Panc1 (cell line): ENCODE data around the gene CXCL11.
"Not testable (repeated sequence)": the region's sequence is repeated elsewhere in the genome, so short reads cannot be mapped to it uniquely, and the experiment has no call there.

Experiments
- POLR2AphosphoS5 ChIP-seq: IDR thresholded peaks from 2 replicates; pipeline ENCODE4 v1.6.1; 2012; ENCODE audit warnings: mild to moderate bottlenecking, low read depth, low read length, moderate library complexity
- SIN3A ChIP-seq: IDR thresholded peaks from 2 replicates; pipeline ENCODE4 v1.6.1; 2012; ENCODE audit warnings: low read depth, mild to moderate bottlenecking, low read length, moderate library complexity, borderline replicate concordance; ENCODE audit not compliant: insufficient read depth
- TF ChIP-seq, protein P1 (sequence below): fragments of 450-650 bp; IDR thresholded peaks from 2 replicates; pipeline ENCODE4 v1.5.1; 2017; ENCODE audit warnings: mild to moderate bottlenecking

DNA sequence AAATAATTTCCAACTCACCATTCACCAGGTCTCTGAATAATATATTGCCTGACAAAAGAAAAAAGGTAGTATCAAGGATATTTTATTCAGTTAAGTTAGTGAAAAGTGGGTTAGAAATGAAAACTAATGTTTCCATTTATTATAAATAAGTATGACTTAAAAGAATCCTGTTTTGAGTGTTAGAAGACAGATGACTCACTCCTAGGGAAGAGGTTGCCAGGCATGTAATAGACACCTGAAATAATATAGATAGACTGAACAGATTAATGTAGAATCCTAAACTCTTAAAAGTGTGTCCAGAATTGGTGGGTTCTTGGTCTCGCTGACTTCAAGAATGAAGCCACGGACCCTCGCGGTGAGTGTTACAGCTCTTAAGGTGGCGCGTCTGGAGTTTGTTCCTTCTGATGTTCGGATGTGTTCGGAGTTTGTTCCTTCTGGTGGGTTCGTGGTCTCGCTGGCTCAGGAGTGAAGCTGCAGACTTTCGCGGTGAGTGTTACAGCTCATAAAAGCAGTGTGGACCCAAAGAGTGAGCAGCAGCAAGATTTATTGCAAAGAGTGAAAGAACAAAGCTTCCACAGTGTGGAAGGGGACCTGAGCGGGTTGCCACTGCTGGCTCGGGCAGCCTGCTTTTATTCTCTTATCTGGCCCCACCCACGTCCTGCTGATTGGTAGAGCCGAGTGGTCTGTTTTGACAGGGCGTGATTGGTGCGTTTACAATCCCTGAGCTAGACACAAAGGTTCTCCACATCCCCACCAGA, 6.5 kb upstream of the CXCL11 start:
- TF ChIP-seq, protein P1, sequence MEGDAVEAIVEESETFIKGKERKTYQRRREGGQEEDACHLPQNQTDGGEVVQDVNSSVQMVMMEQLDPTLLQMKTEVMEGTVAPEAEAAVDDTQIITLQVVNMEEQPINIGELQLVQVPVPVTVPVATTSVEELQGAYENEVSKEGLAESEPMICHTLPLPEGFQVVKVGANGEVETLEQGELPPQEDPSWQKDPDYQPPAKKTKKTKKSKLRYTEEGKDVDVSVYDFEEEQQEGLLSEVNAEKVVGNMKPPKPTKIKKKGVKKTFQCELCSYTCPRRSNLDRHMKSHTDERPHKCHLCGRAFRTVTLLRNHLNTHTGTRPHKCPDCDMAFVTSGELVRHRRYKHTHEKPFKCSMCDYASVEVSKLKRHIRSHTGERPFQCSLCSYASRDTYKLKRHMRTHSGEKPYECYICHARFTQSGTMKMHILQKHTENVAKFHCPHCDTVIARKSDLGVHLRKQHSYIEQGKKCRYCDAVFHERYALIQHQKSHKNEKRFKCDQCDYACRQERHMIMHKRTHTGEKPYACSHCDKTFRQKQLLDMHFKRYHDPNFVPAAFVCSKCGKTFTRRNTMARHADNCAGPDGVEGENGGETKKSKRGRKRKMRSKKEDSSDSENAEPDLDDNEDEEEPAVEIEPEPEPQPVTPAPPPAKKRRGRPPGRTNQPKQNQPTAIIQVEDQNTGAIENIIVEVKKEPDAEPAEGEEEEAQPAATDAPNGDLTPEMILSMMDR = not testable (repeated sequence)
- not testable (repeated sequence) for TF ChIP-seq POLR2AphosphoS5, SIN3A
